OCI-LY3 (cell line): ENCODE results near the gene PHC3.

Experiments used
- H2AFZ ChIP-seq: fragments of 200-600, 300-600 bp; shearing (Covaris generic); 2 replicates; pipeline ENCODE4 v1.6.0; 2014; ENCODE audit warnings: antibody characterized with exemption, low read depth, low read length
- H3K27ac ChIP-seq: fragments of 200-600, 300-600 bp; sonication (generic); 2 replicates; pipeline ENCODE4 v1.5.1; 2014; ENCODE audit warnings: mild to moderate bottlenecking, low read length, moderate library complexity, mixed read lengths
- H3K27me3 ChIP-seq: fragments of 200-600, 300-600 bp; sonication (generic); 2 replicates; pipeline ENCODE4 v1.6.1; 2014; ENCODE audit warnings: low read depth, low read length, mixed read lengths
- H3K36me3 ChIP-seq: fragments of 200-600, 300-600 bp; sonication (generic); replicated peaks from 2 replicates; pipeline ENCODE3; 2014; ENCODE audit warnings: low read depth, low read length, mixed read lengths
- H3K4me1 ChIP-seq: fragments of 300-600, 200-600 bp; sonication (generic); 2 replicates; pipeline ENCODE4 v1.6.1; 2014; ENCODE audit warnings: low read length, mixed read lengths
- H3K4me2 ChIP-seq: fragments of 200-600, 300-600 bp; sonication (generic); 2 replicates; pipeline ENCODE4 v1.6.1; 2014; ENCODE audit warnings: low read length, mixed read lengths
- H3K4me3 ChIP-seq: fragments of 300-600, 200-600 bp; sonication (generic); 2 replicates; pipeline ENCODE4 v1.5.1; 2014; ENCODE audit warnings: antibody characterized with exemption, mild to moderate bottlenecking, low read length, moderate library complexity
- H3K79me2 ChIP-seq: fragments of 300-600, 200-600 bp; shearing (Covaris generic); 2 replicates; pipeline ENCODE4 v1.6.1; 2014; ENCODE audit warnings: mild to moderate bottlenecking, low read length, mixed read lengths
- H3K9ac ChIP-seq: fragments of 300-600, 200-600 bp; shearing (Covaris generic); 2 replicates; pipeline ENCODE4 v1.6.0; 2014; ENCODE audit warnings: mild to moderate bottlenecking, low read length, moderate library complexity
- H3K9me3 ChIP-seq: fragments of 200-600, 300-600 bp; shearing (Covaris generic); 2 replicates; pipeline ENCODE4 v1.6.1; 2014; ENCODE audit warnings: low read length, mixed read lengths; ENCODE audit not compliant: insufficient read depth
- H4K20me1 ChIP-seq: fragments of 200-600, 300-600 bp; sonication (generic); 2 replicates; pipeline ENCODE4 v1.6.1; 2016; ENCODE audit warnings: low read length, mixed read lengths; ENCODE audit not compliant: insufficient read depth
- EZH2phosphoT487 ChIP-seq: fragments of 200-600 bp; shearing (Covaris generic); IDR thresholded peaks from 2 replicates; pipeline ENCODE4 v1.6.1; 2018; ENCODE audit warnings: antibody characterized with exemption, mixed run types, low read depth
- TF ChIP-seq, protein P1 (sequence below): fragments of 200-600, 300-600 bp; sonication (generic); IDR thresholded peaks from 2 replicates; pipeline ENCODE4 v1.5.1; 2014; ENCODE audit warnings: antibody characterized with exemption, low read length, low read depth

The PHC3 gene, protein sequence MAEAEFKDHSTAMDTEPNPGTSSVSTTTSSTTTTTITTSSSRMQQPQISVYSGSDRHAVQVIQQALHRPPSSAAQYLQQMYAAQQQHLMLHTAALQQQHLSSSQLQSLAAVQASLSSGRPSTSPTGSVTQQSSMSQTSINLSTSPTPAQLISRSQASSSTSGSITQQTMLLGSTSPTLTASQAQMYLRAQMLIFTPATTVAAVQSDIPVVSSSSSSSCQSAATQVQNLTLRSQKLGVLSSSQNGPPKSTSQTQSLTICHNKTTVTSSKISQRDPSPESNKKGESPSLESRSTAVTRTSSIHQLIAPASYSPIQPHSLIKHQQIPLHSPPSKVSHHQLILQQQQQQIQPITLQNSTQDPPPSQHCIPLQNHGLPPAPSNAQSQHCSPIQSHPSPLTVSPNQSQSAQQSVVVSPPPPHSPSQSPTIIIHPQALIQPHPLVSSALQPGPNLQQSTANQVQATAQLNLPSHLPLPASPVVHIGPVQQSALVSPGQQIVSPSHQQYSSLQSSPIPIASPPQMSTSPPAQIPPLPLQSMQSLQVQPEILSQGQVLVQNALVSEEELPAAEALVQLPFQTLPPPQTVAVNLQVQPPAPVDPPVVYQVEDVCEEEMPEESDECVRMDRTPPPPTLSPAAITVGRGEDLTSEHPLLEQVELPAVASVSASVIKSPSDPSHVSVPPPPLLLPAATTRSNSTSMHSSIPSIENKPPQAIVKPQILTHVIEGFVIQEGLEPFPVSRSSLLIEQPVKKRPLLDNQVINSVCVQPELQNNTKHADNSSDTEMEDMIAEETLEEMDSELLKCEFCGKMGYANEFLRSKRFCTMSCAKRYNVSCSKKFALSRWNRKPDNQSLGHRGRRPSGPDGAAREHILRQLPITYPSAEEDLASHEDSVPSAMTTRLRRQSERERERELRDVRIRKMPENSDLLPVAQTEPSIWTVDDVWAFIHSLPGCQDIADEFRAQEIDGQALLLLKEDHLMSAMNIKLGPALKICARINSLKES

DNA sequence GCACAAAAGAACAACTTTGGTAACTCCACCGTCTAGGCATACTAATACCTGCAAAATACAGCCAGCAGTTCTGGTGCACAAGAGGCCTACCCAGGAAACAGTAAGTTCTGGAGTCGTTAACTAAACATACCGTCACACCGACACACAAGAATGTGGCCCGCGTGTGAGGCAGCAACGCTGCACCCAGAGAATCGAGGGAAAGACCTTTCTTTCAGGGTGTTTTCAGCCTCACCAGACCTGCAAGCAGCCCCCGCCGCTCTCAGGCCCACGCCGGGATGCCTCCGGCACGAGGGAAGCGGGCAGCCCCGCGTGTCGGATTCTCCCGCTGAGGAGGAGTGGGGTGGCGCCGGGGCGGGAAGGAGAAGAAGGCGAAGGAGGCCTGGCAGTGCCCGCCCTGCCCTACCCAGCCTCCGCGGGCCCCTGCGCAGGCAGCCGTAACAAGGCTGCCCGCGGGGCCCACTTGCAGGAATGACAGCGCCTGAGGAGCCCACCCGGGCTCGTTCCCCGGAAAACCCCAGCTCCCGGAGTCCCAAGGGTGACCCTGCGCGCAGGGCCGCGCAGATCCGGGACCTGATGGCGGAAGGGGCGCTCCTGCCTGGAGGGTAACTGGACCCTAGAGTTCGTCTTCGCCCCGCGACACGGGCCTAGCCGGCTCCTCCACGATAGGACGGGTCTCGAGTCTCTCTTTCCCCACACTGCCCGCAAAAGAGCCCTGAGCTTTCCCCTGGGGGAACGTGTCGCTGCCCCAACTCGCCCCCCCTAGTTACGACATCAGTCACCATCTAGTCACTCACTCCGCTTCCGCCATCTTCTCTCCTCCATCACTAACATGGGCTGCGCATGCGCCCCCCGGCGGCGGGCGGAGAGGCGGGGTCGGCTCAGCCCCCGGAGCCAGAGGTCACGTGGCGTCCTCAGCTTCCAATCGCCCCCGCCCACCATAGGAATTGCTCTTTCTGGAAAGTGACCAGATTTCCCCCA is at the start of gene PHC3:
PHC3 (minus strand) TSS at position 826 of the 978 bp plus-strand sequence; CDS start at position 808, 18 bp downstream.
- Histone ChIP-seq H3K36me3 (peaks cover 15% of the 10 kb centered on the region), H3K4me2 (peak within 1 kb of the TSS; percentile 92), H4K20me1 (peaks cover 18% of the 10 kb centered on the region; the same call in 1 of the 2 replicates)

DNA sequence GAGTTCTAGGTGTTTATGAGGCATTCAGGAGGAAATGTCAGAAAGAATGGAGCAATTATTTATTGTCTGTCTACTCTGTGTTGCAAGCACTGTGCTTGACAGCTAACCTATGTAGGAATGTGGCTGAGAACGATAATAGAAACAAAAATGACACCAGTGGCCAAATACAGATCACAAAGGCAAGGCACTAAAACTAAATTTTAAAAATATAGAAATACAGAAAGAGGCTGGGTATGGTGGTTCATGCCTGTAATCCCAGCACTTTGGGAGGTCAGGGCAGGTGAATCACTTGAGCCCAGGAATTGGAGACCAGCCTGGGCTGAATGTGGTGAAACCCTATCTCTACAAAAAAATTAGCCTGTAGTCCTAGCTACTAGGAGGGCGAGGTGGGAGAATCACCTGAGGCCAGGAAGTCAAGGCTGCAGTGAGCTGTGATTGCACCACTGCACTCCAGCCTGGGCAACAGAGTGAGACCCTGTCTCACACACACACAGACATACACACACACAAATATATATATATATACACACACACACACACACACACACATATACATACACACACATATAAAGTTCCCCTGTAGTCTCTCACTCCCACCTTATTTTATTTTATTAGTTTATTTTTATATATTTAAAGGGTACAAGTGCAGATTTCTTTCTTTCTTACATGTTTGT is 46.7 kb upstream of the PHC3 start:
- peaks cover 10% of the 10 kb centered on the region for H3K4me1 ChIP-seq
- TF ChIP-seq, protein P1, sequence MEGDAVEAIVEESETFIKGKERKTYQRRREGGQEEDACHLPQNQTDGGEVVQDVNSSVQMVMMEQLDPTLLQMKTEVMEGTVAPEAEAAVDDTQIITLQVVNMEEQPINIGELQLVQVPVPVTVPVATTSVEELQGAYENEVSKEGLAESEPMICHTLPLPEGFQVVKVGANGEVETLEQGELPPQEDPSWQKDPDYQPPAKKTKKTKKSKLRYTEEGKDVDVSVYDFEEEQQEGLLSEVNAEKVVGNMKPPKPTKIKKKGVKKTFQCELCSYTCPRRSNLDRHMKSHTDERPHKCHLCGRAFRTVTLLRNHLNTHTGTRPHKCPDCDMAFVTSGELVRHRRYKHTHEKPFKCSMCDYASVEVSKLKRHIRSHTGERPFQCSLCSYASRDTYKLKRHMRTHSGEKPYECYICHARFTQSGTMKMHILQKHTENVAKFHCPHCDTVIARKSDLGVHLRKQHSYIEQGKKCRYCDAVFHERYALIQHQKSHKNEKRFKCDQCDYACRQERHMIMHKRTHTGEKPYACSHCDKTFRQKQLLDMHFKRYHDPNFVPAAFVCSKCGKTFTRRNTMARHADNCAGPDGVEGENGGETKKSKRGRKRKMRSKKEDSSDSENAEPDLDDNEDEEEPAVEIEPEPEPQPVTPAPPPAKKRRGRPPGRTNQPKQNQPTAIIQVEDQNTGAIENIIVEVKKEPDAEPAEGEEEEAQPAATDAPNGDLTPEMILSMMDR = no peak
- no peaks in the 10 kb centered on the region; the same call in 1 of the 2 replicates for H4K20me1 ChIP-seq
- H3K9ac ChIP-seq = no peak overlapping the region
- no peaks in the 10 kb centered on the region for H3K27me3 ChIP-seq
- no peak overlapping the region for H3K4me2 ChIP-seq
- no peaks in the 10 kb centered on the region for H3K9me3 ChIP-seq
- H3K27ac ChIP-seq = no peak overlapping the region
- no peak overlapping the region for H2AFZ ChIP-seq
- no peaks in the 10 kb centered on the region for H3K36me3 ChIP-seq
- peaks cover 18% of the 10 kb centered on the region; the same call in 1 of the 2 replicates for H3K79me2 ChIP-seq
- H3K4me3 ChIP-seq = no peak overlapping the region

More for the DNA sequence above, at the start of gene PHC3:
- TF ChIP-seq EZH2phosphoT487 = no peak
- TF ChIP-seq, protein P1 = no peak
- Histone ChIP-seq H3K4me1 (peaks cover 18% of the 10 kb centered on the region), H2AFZ (peak within 1 kb of the TSS; percentile 75), H3K9ac (peak within 1 kb of the TSS; percentile 89), H3K27me3 (no peaks in the 10 kb centered on the region), H3K79me2 (peaks cover 31% of the 10 kb centered on the region), H3K9me3 (no peaks in the 10 kb centered on the region), H3K4me3 (peak within 1 kb of the TSS; percentile 80), H3K27ac (peak within 1 kb of the TSS; percentile 74)

DNA sequence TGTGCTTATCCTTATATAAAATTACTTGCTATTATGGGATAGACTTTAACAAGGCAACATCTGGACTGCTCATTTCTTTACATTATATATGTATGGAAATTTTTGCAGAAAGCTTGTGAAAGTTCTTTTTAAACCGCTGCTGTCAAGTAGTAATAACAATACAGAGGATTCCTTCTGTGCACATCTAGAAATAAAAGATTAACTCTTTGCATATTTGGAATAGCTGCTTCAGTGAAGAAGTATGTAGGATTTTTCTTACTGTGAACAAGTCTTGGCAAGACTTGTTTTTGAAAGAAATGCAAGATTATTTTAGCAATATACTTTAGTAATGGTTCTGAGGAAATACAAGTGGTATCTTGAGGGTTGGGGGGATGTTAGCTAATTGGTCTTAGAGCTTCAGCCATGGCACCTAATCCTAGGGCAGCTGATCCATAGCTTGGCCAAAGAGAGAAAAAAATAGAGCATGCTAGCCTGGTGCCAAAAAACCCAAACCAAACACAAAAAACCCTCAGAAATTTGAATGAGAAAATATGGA is 45.0 kb upstream of the PHC3 start:
- Histone ChIP-seq H3K4me1 (peaks cover 10% of the 10 kb centered on the region), H4K20me1 (no peaks in the 10 kb centered on the region; the same call in 1 of the 2 replicates), H3K36me3 (no peaks in the 10 kb centered on the region), H3K27ac (no peak overlapping the region), H3K27me3 (no peaks in the 10 kb centered on the region), H3K9me3 (no peaks in the 10 kb centered on the region), H3K4me2 (no peak overlapping the region), H3K4me3 (no peak overlapping the region), H3K79me2 (peaks cover 21% of the 10 kb centered on the region), H2AFZ (no peak overlapping the region), H3K9ac (no peak overlapping the region)
- TF ChIP-seq, protein P1 = no peak
